ENCODE measurements around the gene HBZ. TPM values are rescaled to one million over a fixed set of nuclear protein-coding genes. Genes with fewer than 3 reads are reported as not detected.

HBZ gene
- total and polyA plus RNA-seq, 9 of the 15 experiments (the other 6 are each of a cell fraction or from before 2014, with no cell fraction given): 58.0 to 610 (median 113) TPM

- H3K27ac ChIP-seq (ENCODE audit: extremely low read depth, low read depth, low read length): peak overlapping the region; percentile 81
- ChIA-PET CTCF (ENCODE audit: low intra/inter-chr PET ratio) (no interaction called here), POLR2A (interaction anchor here (1.2 to 1.6 kb wide), 3 partner anchors 9 to 85 kb away, joined by 3 to 4 read pairs (median 4); no protein-coding TSS in a partner anchor)
- no peaks in the 10 kb centered on the region for H3K36me3 ChIP-seq (ENCODE audit: control insufficient read depth, insufficient read depth, low read length)
- no TSS peak for BruUV-seq (replicated peaks)
- H3K4me2 ChIP-seq (ENCODE audit: insufficient read depth, low read length): peak overlapping the region; percentile 71
- H3K79me2 ChIP-seq (ENCODE audit: control insufficient read depth, insufficient read depth, low read length): peaks cover 10% of the 10 kb centered on the region
- no peaks in the 10 kb centered on the region for H3K9me3 ChIP-seq (replicated peaks; ENCODE audit: control insufficient read depth, insufficient read depth, low read depth, low read length)
- FAIRE-seq (peak; percentile 37), DNase-seq (ENCODE audit: extremely low read depth in 1 of 4, low spot score in 3 of 4) (peak in 1 of 4 experiments; percentile 56), ATAC-seq (no peak)
- no peak overlapping the region for H3K4me3 ChIP-seq
- 18% methylated on average over 11 of the region's 12 CpGs for WGBS (ENCODE audit: insufficient coverage, low coverage, missing lambda C conversion rate)
- no peaks in the 10 kb centered on the region for H3K9me1 ChIP-seq (ENCODE audit: control insufficient read depth, insufficient read depth, low read length)
- H4K20me1 ChIP-seq (replicated peaks; ENCODE audit: control insufficient read depth, insufficient read depth, low read length): no peaks in the 10 kb centered on the region
- intact Hi-C loops (cut with micrococcal nuclease): loop anchor here (2.0 kb wide), 1 partner anchor 36 kb away; no protein-coding TSS in a partner anchor
- no peaks in the 10 kb centered on the region for H3K27me3 ChIP-seq (ENCODE audit: control insufficient read depth in 2 of 2, insufficient read depth in 2 of 2, low read length in 2 of 2)
- in situ Hi-C loops (cut with MboI): no loop called here
- H3K9ac ChIP-seq (ENCODE audit: insufficient read depth in 1 of 2, low read depth in 2 of 2, low read length in 2 of 2): peak overlapping the region; percentile 56 to 86
- H3K4me1 ChIP-seq (replicated peaks in 1 of 2; ENCODE audit: control insufficient read depth in 2 of 2, insufficient read depth in 2 of 2, low read length in 2 of 2): peaks cover 37 to 57% of the 10 kb centered on the region in 2 experiments
- H2AFZ ChIP-seq (ENCODE audit: low read depth, low read length): peak overlapping the region; percentile 52
- TF ChIP-seq, protein P1, sequence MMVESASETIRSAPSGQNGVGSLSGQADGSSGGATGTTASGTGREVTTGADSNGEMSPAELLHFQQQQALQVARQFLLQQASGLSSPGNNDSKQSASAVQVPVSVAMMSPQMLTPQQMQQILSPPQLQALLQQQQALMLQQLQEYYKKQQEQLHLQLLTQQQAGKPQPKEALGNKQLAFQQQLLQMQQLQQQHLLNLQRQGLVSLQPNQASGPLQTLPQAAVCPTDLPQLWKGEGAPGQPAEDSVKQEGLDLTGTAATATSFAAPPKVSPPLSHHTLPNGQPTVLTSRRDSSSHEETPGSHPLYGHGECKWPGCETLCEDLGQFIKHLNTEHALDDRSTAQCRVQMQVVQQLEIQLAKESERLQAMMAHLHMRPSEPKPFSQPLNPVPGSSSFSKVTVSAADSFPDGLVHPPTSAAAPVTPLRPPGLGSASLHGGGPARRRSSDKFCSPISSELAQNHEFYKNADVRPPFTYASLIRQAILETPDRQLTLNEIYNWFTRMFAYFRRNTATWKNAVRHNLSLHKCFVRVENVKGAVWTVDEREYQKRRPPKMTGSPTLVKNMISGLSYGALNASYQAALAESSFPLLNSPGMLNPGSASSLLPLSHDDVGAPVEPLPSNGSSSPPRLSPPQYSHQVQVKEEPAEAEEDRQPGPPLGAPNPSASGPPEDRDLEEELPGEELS (CRISPR knock-in tag; IDR thresholded peaks at IDR 0.05; ENCODE audit: borderline replicate concordance): no peak
- TF ChIP-seq ZNF140 (CRISPR knock-in tag; IDR thresholded peaks at IDR 0.05): no peak
- no peak for TF ChIP-seq MCM2 (IDR thresholded peaks at IDR 0.05; ENCODE audit: low read depth)
- no peak for TF ChIP-seq FIP1L1 (IDR thresholded peaks at IDR 0.05; ENCODE audit: low read depth, low read length, poor library complexity, severe bottlenecking)
- TF ChIP-seq RUNX1 (IDR thresholded peaks at IDR 0.05; ENCODE audit: low read depth): no peak
- TF ChIP-seq, protein P2, sequence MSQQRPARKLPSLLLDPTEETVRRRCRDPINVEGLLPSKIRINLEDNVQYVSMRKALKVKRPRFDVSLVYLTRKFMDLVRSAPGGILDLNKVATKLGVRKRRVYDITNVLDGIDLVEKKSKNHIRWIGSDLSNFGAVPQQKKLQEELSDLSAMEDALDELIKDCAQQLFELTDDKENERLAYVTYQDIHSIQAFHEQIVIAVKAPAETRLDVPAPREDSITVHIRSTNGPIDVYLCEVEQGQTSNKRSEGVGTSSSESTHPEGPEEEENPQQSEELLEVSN (IDR thresholded peaks at IDR 0.05; ENCODE audit: borderline replicate concordance in 1 of 2, extremely low read depth in 1 of 2, insufficient read depth in 1 of 2, insufficient read length in 1 of 2, low read depth in 1 of 2, low read length in 1 of 2, poor library complexity in 1 of 2, severe bottlenecking in 1 of 2): peak in 1 of 2 experiments; percentile 47
- TF ChIP-seq FOSL1 (tag; conservative IDR thresholded peaks at IDR 0.05): 0 out of 2 replicates have a peak, but pooled peaks have one; percentile 3
- peak; percentile 18; the same call in 1 of the 2 replicates for TF ChIP-seq ZNF511 (CRISPR knock-in tag; IDR thresholded peaks at IDR 0.05)
- TF ChIP-seq POU5F1 (IDR thresholded peaks at IDR 0.05; ENCODE audit: borderline replicate concordance, low read depth, low read length, partially characterized antibody): no peak
- no peak for TF ChIP-seq ZNF699 (CRISPR knock-in tag; IDR thresholded peaks at IDR 0.05; ENCODE audit: insufficient replicate concordance)
- TF ChIP-seq MXD1 (CRISPR knock-in tag; IDR thresholded peaks at IDR 0.05; ENCODE audit: borderline replicate concordance, poor library complexity, severe bottlenecking): no peak
- no peak for TF ChIP-seq TCF3 (CRISPR knock-in tag; IDR thresholded peaks at IDR 0.05)
- TF ChIP-seq NONO (IDR thresholded peaks at IDR 0.05; ENCODE audit: low read depth in 2 of 2, low read length in 1 of 2): no peak
- TF ChIP-seq, protein P3, sequence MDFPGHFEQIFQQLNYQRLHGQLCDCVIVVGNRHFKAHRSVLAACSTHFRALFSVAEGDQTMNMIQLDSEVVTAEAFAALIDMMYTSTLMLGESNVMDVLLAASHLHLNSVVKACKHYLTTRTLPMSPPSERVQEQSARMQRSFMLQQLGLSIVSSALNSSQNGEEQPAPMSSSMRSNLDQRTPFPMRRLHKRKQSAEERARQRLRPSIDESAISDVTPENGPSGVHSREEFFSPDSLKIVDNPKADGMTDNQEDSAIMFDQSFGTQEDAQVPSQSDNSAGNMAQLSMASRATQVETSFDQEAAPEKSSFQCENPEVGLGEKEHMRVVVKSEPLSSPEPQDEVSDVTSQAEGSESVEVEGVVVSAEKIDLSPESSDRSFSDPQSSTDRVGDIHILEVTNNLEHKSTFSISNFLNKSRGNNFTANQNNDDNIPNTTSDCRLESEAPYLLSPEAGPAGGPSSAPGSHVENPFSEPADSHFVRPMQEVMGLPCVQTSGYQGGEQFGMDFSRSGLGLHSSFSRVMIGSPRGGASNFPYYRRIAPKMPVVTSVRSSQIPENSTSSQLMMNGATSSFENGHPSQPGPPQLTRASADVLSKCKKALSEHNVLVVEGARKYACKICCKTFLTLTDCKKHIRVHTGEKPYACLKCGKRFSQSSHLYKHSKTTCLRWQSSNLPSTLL (IDR thresholded peaks at IDR 0.05): no peak
These were observed 10.0 kb upstream of the HBZ start for GRCh38 chr16:142405-142967.
